SU-DHL-6 (cell line): ENCODE results near the gene PLD3.
"Not testable (repeated sequence)": the region's sequence is repeated elsewhere in the genome, so short reads cannot be mapped to it uniquely, and the experiment has no call there.

Source experiments
- CTCF ChIP-seq: fragments of 200-600 bp; sonication (generic); IDR thresholded peaks from one replicate; pipeline ENCODE4 v1.5.1; 2017; ENCODE audit warnings: antibody characterized with exemption, mild to moderate bottlenecking, low read length, moderate library complexity; ENCODE audit not compliant: insufficient read depth, poor library complexity, severe bottlenecking
- EZH2phosphoT487 ChIP-seq: fragments of 200-600 bp; sonication (generic), shearing (Covaris generic); conservative IDR thresholded peaks from 2 replicates; pipeline ENCODE4 v1.6.1; 2018; ENCODE audit warnings: mild to moderate bottlenecking, antibody characterized with exemption, low read length, moderate library complexity, mixed read lengths

- TF ChIP-seq CTCF, EZH2phosphoT487: not testable (repeated sequence)
These were observed 21.8 kb downstream of the PLD3 start for GRCh38 chr19:40370253-40370652.
